ENCODE measurements around the gene PLEKHA7.
"Not testable (repeated sequence)": the region's sequence is repeated elsewhere in the genome, so short reads cannot be mapped to it uniquely, and the experiment has no call there.

Gene PLEKHA7

GRCh38 chr11:16874275-16874975 lies 139.8 kb downstream of the PLEKHA7 start:
- no peak for DNase-seq

- DNase-seq: no peak
These were observed 140.9 kb downstream of the PLEKHA7 start for GRCh38 chr11:16873289-16873688.

- no peak for DNase-seq
These were observed 142.8 kb downstream of the PLEKHA7 start for GRCh38 chr11:16871368-16871767.

- DNase-seq: no peak
These were observed 147.1 kb downstream of the PLEKHA7 start for GRCh38 chr11:16867097-16867496.

- DNase-seq: not testable (repeated sequence)
These were observed 149.8 kb downstream of the PLEKHA7 start for GRCh38 chr11:16864428-16864827.

DNA sequence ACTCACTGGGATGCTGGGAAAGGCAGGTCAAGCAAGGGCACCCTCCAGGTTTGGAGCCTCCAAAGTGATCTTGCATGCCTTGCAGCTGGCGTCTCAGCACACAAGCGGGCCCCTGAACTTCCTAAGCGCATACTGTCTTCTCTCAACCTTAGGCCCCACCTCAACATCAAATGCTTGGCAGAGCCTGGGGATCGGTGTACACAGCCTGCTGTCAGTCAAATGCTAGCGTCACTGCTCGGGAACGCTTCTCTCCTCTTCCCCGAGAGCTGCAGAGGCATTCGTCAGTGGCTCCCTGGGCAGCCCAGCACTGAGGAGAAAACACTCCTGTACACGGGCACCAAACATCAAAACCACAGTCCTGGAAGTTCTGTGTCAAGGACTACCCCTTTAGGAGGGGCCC lies 150.8 kb downstream of the PLEKHA7 start:
- DNase-seq: no peak

DNA sequence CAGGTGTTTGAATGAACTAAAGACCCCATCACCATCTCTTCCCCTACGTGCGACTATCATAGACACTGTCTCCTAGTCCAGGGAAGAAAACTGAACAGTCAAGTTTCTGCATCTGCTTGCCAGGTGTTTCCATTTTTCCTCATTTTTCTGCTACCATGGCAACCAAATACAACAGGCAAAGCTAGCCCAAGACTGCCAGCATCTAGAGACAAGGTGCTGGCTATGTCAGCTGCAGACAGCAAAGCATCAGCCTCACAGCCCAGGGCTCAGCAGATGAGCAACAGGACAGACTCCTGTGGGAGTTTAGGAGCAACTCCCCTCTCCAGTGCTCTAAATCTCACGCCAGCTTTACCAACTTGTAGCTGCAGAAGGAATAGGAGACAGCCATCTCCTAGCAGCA lies 151.5 kb downstream of the PLEKHA7 start:
- DNase-seq: no peak

DNA sequence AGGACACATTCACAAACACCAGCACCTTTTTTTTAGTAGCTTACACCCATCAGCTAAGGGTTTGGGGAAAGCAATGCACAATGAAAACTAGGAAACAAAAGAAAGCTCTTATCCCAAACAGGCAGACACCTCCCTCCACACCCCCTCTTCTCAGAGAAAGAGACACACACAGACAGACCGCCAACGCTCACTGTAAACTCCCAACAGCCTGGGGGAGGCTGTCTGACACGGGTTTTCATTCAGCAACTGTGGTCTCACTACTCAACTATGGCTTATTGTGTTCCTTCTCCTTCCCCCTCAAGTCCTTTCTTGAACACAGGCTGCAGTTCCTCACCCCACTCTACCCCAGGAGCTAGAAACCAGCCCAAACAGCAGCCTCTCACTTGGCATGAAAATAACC lies 152.4 kb downstream of the PLEKHA7 start:
- DNase-seq: no peak

DNA sequence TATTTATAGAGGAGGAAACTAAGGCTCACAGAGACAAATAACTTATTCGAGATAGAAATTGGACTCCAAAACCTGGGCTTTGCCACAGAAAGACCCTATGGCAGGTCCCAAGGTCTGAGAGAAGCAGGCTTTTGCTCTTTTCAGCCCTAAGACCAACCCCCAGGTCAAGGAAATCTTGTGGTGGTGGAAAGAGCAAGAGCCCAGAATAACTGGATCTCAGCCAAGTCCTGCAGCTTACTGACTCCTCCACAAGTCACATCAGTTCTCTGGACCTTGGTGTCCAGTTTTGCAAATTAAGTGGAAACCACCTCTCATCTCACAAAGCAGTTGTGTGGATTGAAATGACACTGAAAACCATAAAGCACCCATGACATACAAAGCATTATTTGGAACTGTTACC lies 153.6 kb downstream of the PLEKHA7 start:
- no peak for DNase-seq

- DNase-seq: no peak
These were observed 154.6 kb downstream of the PLEKHA7 start for GRCh38 chr11:16859651-16860050.

DNA sequence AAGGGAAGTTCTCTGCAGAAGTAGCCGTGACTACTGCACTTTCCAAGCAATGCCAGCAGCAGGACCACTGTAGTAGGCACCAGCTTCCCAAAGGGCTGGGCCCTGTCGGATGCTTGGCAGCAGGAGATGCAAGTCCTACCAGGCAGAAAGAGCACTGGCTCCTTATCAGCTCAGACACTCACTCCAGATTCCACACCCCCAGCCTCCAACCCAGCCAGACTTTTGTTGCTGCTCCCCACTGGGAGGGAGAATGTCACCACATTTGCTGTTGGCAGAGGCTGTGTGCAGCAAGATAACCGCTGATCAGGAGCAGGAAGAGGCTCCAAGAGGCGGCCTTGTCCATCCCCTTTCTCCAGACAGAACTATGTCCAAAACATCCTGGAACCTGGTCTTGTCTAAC lies 157.0 kb downstream of the PLEKHA7 start:
- no peak for DNase-seq

DNA sequence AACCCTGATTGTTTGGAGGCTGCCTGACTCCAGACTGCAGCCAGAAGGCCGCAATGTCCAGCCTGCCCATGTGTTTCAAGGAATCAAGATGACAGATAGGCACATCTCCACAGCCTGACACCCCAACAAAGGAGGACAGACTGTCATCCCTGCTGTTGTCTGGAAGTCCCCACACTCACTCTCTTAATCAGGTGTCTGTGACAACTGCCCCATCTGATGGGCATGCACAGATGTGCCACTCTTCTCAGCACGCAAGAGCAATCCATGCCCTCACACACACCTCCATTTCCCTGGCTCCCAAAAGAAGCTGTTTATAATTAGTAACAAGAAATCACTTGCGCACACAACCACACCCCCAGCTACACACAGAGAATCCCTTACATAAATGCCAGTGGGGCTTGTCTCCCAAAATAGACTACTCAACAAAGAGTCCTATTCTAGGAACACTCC lies 158.2 kb downstream of the PLEKHA7 start:
- DNase-seq: no peak

DNA sequence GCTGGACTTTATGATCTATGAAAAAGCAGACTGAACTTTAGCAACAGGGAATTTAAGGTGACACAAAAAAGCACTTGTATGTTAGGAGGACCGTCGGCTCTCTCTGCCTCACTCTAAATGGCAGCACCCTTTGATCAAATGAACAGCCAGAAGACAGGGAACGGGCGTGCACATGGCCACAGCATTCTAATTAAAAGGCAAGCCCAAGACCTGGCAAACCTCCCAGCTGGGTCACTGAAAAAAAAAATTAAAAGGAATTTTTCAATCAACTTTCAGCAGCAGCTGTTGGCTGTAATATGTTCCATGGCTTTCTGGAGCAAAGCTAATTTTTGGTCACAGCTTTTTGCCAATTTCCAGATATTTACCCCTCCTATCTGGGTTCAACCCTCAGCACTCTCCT lies 159.2 kb downstream of the PLEKHA7 start:
- DNase-seq: no peak

DNA sequence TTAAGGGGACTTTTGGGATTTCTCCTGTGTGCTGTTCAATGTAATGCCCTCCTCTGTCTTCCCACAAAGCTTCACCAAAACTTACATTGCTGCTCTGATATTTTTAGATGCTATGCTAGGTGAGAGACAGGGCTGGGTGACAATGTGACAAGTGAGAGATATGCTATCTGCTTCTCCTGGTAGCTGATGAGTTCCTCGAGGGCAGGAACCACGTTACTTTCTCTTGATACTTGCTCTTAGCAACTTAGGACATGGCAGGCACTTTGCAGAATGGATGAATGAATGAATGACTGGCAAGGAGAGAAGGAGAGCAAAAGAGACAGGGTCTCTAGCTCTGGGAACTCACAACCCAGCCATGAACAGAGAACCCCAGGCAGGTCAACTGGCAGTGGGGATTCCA lies 160.4 kb downstream of the PLEKHA7 start:
- no peak for DNase-seq

DNA sequence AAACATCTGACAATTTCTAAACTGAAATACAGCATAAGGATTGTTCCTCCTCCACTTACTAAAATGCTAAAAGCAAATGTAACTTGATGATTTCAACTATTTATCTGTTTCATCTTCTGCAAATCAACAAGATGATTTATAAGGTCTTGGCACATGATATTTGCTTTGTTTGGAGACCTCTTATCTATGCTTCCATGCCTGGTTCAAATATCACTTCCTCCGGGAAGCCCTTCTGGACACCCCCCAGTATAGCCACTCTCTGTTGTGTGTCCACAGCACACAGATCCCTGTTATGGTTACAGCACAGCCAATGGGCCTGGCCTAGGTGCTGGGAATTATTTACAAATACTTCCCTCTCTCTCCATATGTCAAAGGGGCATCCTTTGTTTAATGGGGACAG lies 160.9 kb downstream of the PLEKHA7 start:
- DNase-seq: no peak

DNA sequence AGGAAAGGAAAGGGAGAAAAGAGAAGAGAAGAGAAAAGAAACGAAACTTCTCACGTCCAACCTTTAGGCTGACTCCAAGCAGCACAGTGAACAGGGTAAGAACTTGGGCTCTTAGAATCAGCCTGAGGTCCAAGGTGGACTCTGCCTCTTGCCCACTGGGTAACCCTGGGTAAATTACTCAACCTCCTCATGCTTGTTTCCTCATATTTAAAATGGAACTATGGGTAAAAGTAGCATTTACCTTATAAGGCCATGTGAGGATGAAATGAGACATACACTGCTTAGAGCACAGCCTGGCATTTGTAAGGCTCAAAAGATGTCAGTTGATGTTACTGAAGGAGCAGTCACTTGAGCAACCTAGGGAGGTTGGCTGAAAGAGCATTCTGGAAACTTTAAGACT lies 167.9 kb downstream of the PLEKHA7 start:
- DNase-seq: no peak

DNA sequence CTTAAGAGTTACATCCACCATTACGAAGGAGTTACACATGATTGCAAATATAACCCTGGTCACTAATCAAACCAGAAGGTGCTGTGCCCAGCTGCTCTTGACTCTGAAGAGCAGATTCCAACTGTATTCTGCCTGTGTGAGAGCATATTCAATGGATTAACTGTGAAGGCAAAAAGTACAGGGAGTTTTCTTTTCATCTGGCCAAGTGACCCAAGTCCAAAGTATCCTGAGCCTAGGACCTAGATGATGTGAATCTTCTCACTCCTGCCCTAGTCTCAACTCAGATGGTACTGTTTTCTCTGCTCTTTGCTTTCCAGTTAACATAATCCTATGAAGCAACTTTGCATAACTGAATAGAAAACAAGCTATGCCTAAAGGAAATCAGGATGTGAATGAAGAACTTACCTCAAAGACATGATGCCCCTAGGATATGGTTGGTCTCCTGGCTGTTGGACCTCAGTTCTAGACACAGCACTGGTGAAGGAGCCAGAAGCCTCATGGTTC lies 169.9 kb downstream of the PLEKHA7 start:
- DNase-seq: no peak

DNA sequence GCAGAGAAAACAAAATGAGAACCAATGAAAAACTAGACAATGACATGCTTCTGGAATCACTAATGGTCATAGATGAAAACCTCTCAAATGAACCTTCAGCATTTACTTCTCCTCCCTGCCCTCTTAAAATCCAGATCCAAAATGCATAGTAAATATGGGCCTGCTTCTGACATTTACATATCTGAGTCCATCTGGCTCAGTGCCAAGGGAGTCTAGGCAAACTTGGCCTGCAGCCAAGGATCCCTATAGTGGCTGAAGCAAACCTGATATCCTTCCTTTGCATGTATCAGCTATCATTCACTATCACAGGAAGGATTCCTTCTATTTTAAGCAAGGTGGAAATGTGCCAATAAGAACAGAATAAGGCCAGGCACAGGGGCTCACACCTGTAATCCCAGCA lies 170.9 kb downstream of the PLEKHA7 start:
- DNase-seq: no peak

- no peak for DNase-seq
These were observed 172.2 kb downstream of the PLEKHA7 start for GRCh38 chr11:16841984-16842383.

DNA sequence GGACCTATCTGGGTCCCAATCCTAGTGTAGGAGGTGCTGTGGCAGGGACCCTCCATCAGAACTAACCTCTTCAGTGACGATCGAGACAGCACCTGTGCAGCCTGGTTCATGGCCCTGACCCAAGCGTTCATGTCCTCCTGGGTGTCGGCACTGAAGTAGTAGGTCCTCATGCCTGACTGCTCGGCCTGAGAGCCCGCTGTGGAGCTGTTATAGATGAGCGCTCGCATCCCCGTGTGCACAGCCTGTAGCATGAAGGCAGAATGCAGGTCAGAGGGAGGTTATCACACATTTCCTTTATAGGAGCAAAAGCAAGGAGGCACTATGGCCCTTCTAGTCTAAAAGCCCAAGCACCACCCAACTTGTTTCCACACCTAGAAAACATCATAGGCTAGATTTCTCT lies 172.7 kb downstream of the PLEKHA7 start:
- no peak for DNase-seq

GRCh38 chr11:16840951-16841350 lies 173.3 kb downstream of the PLEKHA7 start:
- no peak for DNase-seq

DNA sequence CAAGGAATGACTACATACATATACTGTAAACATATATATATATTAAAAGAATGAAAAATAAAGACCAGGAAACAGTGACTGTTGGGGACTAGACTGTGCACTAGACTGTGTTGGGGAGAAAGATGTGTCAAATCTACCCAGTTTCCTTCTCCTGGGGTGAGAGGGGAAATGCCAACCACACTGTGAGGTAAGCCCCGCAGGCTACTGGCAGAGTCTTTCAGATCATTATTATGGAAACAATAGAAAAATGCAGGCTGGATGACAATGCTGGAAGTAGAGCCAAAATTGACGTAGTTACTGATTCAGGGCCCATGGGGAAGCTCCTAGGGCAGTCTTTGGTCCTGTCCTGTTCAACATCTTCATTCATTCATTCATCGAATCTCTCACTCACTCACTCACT lies 174.4 kb downstream of the PLEKHA7 start:
- no peak for DNase-seq

- DNase-seq: no peak
These were observed 179.8 kb downstream of the PLEKHA7 start for GRCh38 chr11:16834384-16834783.

DNA sequence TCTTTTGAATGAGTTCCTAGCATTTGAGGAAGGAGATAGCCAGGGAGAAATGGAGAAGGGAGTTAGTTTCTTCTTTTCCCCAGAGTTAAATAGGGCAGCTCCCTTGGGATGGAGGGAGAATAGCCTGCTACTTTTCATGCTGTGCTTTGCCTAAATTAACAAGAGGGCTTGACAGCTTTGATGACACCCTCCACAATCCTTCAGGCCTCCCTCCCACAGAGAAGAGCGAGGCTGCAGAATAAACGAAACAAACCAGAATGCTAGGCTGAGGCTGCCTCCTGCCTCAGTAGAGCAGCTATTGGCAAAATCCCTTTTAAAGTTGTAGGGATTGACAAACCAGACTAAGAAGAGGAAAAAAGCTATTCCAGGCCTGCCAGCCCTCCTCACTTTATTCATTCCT lies 181.2 kb downstream of the PLEKHA7 start:
- no peak for DNase-seq

GRCh38 chr11:16832193-16832539 lies 182.0 kb downstream of the PLEKHA7 start:
- DNase-seq: no peak
